HepG2 (cell line): ENCODE measurements around the gene ENDOU. TPM values are rescaled to one million over a fixed set of nuclear protein-coding genes. Genes with fewer than 3 reads are reported as not detected.

Experiments used
- ATAC-seq: fragments of 200-7000 bp; cut with Tn5 transposase; 3 replicates; pipeline ENCODE4 v1.9.1; 2020; ENCODE audit warnings: mild to moderate bottlenecking, moderate library complexity
- BruUV-seq: library from RNA; stranded (reverse); fragments of 400-500 nt; replicated peaks from 2 replicates; lab custom pipeline; 2021; lab: Mats Ljungman, UMichigan
- CTCF ChIA-PET: fragments of 300-600 bp; formaldehyde crosslinking; extraction: SDS; loops from one replicate; lab custom pipeline; 2021; ENCODE audit warnings: low total read pairs, inconsistent platforms, low intra/inter-chr PET ratio; lab: Yijun Ruan, JAX
- POLR2A ChIA-PET: fragments of 350-600 bp; sonication (Branson Sonifier 250); formaldehyde crosslinking; loops from one replicate; lab custom pipeline; 2020; ENCODE audit warnings: antibody characterized with exemption, inconsistent platforms; lab: Yijun Ruan, JAX
- DNase-seq: peaks from one replicate; pipeline ENCODE4 v3.0.0-alpha.2; 2015; ENCODE audit warnings: low spot score
- FAIRE-seq: peaks from 3 replicates; lab custom pipeline; 2011; peaks lifted over from hg19 to GRCh38; lab: Jason Lieb, UNC
- H2AFZ ChIP-seq: one replicate; pipeline ENCODE4 v1.6.1; 2011; ENCODE audit warnings: low read length, inconsistent platforms
- H3K27ac ChIP-seq: fragments of 300-600 bp; 3 replicates; pipeline ENCODE4 v1.8.0; 2011; ENCODE audit warnings: mixed run types, mild to moderate bottlenecking, mixed read lengths, low read length, inconsistent platforms; ENCODE audit not compliant: insufficient read depth; ENCODE audit errors: extremely low read length
- H3K27me3 ChIP-seq, 2 experiments: fragments of 200-600 bp in 1 of 2; 2 replicates in 1 of 2; 3 replicates in 1 of 2; pipeline versions ENCODE4 v1.6.0 to v1.8.0; 2011; ENCODE audit warnings: low read length in 2 of 2, mild to moderate bottlenecking in 2 of 2, moderate library complexity in 2 of 2, inconsistent platforms in 1 of 2; ENCODE audit not compliant: insufficient read depth in 2 of 2, control insufficient read depth in 1 of 2
- H3K36me3 ChIP-seq, 2 experiments: fragments of 200-600 bp in 1 of 2; replicated peaks in 1 of 2; 2 replicates in 1 of 2; 3 replicates in 1 of 2; pipeline versions ENCODE4 v1.5.1 to v1.8.0; 2011; ENCODE audit warnings: low read length in 2 of 2, inconsistent platforms in 1 of 2; ENCODE audit not compliant: insufficient read depth in 2 of 2, control insufficient read depth in 1 of 2
- H3K4me1 ChIP-seq: 2 replicates; pipeline ENCODE4 v1.5.1; 2012; ENCODE audit warnings: low read length, inconsistent platforms; ENCODE audit not compliant: insufficient read depth
- H3K4me2 ChIP-seq: 2 replicates; pipeline ENCODE4 v1.6.0; 2011; ENCODE audit warnings: low read depth, low read length, inconsistent platforms
- H3K4me3 ChIP-seq, 3 experiments: fragments of 200-600 bp in 1 of 3; sonication (generic), shearing (Covaris generic) in 1 of 3; replicated peaks in 1 of 3; 2 replicates each; pipeline ENCODE4 v1.5.1; 2011 to 2016; ENCODE audit warnings: low read length in 3 of 3, inconsistent platforms in 2 of 3, low read depth in 2 of 3, mild to moderate bottlenecking in 2 of 3, control low read depth in 1 of 3, mixed read lengths in 1 of 3; ENCODE audit not compliant: insufficient read depth in 1 of 3
- H3K79me2 ChIP-seq: one replicate; pipeline ENCODE4 v1.6.1; 2011; ENCODE audit warnings: low read length, inconsistent platforms; ENCODE audit not compliant: insufficient read depth
- H3K9ac ChIP-seq: 2 replicates; pipeline ENCODE4 v1.6.0; 2011; ENCODE audit warnings: mild to moderate bottlenecking, low read depth, low read length, inconsistent platforms; ENCODE audit not compliant: insufficient read depth
- H3K9me3 ChIP-seq: 2 replicates; pipeline ENCODE4 v1.5.1; 2012; ENCODE audit warnings: mild to moderate bottlenecking, low read length
- H4K20me1 ChIP-seq: 2 replicates; pipeline ENCODE4 v1.6.0; 2011; ENCODE audit warnings: inconsistent platforms, mild to moderate bottlenecking, low read length, moderate library complexity; ENCODE audit not compliant: insufficient read depth
- ATF7 ChIP-seq, 2 experiments: fragments of 450-650 bp in 1 of 2; sonication (generic) in 1 of 2; formaldehyde crosslinking in 1 of 2; IDR thresholded peaks; 2 replicates each; pipeline versions ENCODE4 v1.4.0 to v1.6.1; 2016 to 2020; ENCODE audit warnings: antibody characterized with exemption in 1 of 2, mild to moderate bottlenecking in 1 of 2, missing genetic modification reagents in 1 of 2
- FOXA1 ChIP-seq, 2 experiments: fragments of 450-650 bp in 1 of 2; sonication (generic) in 1 of 2; formaldehyde crosslinking in 1 of 2; IDR thresholded peaks; 2 replicates each; pipeline versions ENCODE4 v1.4.0 to v1.6.1; 2016 to 2020; ENCODE audit warnings: missing genetic modification reagents in 1 of 2
- FOXA3 ChIP-seq: IDR thresholded peaks from 2 replicates; pipeline ENCODE4 v1.6.1; 2016; ENCODE audit warnings: missing genetic modification reagents, missing compliant biosample characterization
- IKZF4 ChIP-seq: sonication (generic); formaldehyde crosslinking; IDR thresholded peaks from 2 replicates; pipeline ENCODE4 v1.5.1; 2020; ENCODE audit warnings: borderline replicate concordance, mild to moderate bottlenecking, low read depth, missing genetic modification reagents; ENCODE audit errors: not compliant biosample characterization
- LCORL ChIP-seq, 2 experiments: fragments of 450-650 bp in 1 of 2; sonication (generic) in 1 of 2; formaldehyde crosslinking in 1 of 2; IDR thresholded peaks; 2 replicates each; pipeline versions ENCODE4 v1.5.0 to v1.6.1; 2017 to 2020; ENCODE audit warnings: antibody characterized with exemption in 1 of 2, missing genetic modification reagents in 1 of 2
- MIXL1 ChIP-seq: IDR thresholded peaks from 2 replicates; pipeline ENCODE4 v1.6.1; 2016
- NFKB2 ChIP-seq: sonication (generic); formaldehyde crosslinking; IDR thresholded peaks from 2 replicates; pipeline ENCODE4 v1.4.0; 2020; ENCODE audit warnings: missing genetic modification reagents, borderline replicate concordance
- RAD21 ChIP-seq: fragments of 450-650 bp; formaldehyde crosslinking; IDR thresholded peaks from 2 replicates; pipeline ENCODE4 v1.5.0; 2020; ENCODE audit warnings: mild to moderate bottlenecking
- RARA ChIP-seq: IDR thresholded peaks from 2 replicates; pipeline ENCODE4 v1.6.1; 2016; ENCODE audit warnings: missing genetic modification reagents, missing compliant biosample characterization
- SMC3 ChIP-seq: IDR thresholded peaks from 2 replicates; pipeline ENCODE4 v1.6.1; 2011; ENCODE audit warnings: low read length, improper control_type of control experiment
- STAG1 ChIP-seq: sonication (generic); formaldehyde crosslinking; IDR thresholded peaks from 2 replicates; pipeline ENCODE4 v1.4.0; 2020; ENCODE audit warnings: missing genetic modification reagents
- ZBTB37 ChIP-seq: sonication (generic); formaldehyde crosslinking; IDR thresholded peaks from 2 replicates; pipeline ENCODE4 v1.4.0; 2020; ENCODE audit warnings: mild to moderate bottlenecking, missing genetic modification reagents
- ZNF225 ChIP-seq: sonication (generic); formaldehyde crosslinking; IDR thresholded peaks from 2 replicates; pipeline ENCODE4 v1.4.0; 2020; ENCODE audit warnings: mild to moderate bottlenecking, missing genetic modification reagents
- ZNF501 ChIP-seq: sonication (generic); formaldehyde crosslinking; IDR thresholded peaks from 2 replicates; pipeline ENCODE4 v1.5.1; 2020; ENCODE audit warnings: mild to moderate bottlenecking, moderate library complexity, missing genetic modification reagents
- ZNF510 ChIP-seq: sonication (generic); formaldehyde crosslinking; IDR thresholded peaks from 2 replicates; pipeline ENCODE4 v1.4.0; 2020; ENCODE audit warnings: low read depth, mild to moderate bottlenecking, missing genetic modification reagents
- ZNF878 ChIP-seq: sonication (generic); formaldehyde crosslinking; IDR thresholded peaks from 2 replicates; pipeline ENCODE4 v1.8.1; 2023; ENCODE audit warnings: mild to moderate bottlenecking, missing genetic modification reagents, moderate library complexity
- whole genome bisulfite sequencing: methylation state at CpG from one replicate; pipeline ENCODE4 v1.1.6; 2017; ENCODE audit warnings: low lambda C conversion rate; 5-methylcytosine and 5-hydroxymethylcytosine counted together
- in situ Hi-C: cut with HindIII; loops from 2 replicates; pipeline ENCODE4 v1.10.0; 2017; ENCODE audit warnings: low pct_unique_long_range_greater_than_20kb; ENCODE audit not compliant: extremely low pct_ligation_motif_present
- intact Hi-C: fragments of 100-400 bp; cut with micrococcal nuclease; formaldehyde crosslinking; loops from one replicate; pipeline ENCODE4 v1.10.0; 2022; ENCODE audit not compliant: unreplicated experiment
- polyA plus RNA-seq, 8 experiments: library from polyadenylated mRNA; depleted of rRNA in 3 of 8; stranded (reverse) in 7 of 8; unstranded in 1 of 8; fragments of >200 nt; fragmentation: Illumina TruSeq in 4 of 8; extraction: Trizol in 4 of 8; gene quantifications; 2 replicates each; pipeline versions ENCODE4 v1.2.1 to v1.2.3, GENCODE V29; 2011 to 2016; ENCODE audit warnings: low read depth in 4 of 8, missing spikeins in 1 of 8, mixed read lengths in 1 of 8; ENCODE audit not compliant: insufficient read depth in 1 of 8
- total RNA-seq, 5 experiments: library from RNA; depleted of rRNA; stranded (reverse); fragments of >200 nt; fragmentation: Illumina TruSeq; extraction: Trizol; gene quantifications; 2 replicates each; pipeline ENCODE4 v1.2.3, GENCODE V29; 2016; ENCODE audit warnings: low read depth in 1 of 5
- TF ChIP-seq, protein P1 (sequence below): sonication (generic); formaldehyde crosslinking; IDR thresholded peaks from 2 replicates; pipeline ENCODE4 v1.5.0; 2020; ENCODE audit warnings: mild to moderate bottlenecking, missing genetic modification reagents, moderate library complexity
- TF ChIP-seq, protein P2 (sequence below): sonication (generic); formaldehyde crosslinking; IDR thresholded peaks from 2 replicates; pipeline ENCODE4 v1.8.1; 2023; ENCODE audit warnings: mild to moderate bottlenecking, missing genetic modification reagents

ENDOU gene
- total and polyA plus RNA-seq, 2 of the 13 experiments (the other 11 are each of a cell fraction or from before 2014, with no cell fraction given): not detected

- Histone ChIP-seq H3K27ac (no peak overlapping the region), H4K20me1 (no peaks in the 10 kb centered on the region), H3K9ac (no peak overlapping the region), H3K36me3 (no peaks in the 10 kb centered on the region), H3K9me3 (no peaks in the 10 kb centered on the region), H2AFZ (no peak overlapping the region), H3K79me2 (no peaks in the 10 kb centered on the region), H3K4me3 (no peak overlapping the region), H3K4me1 (peaks cover 12% of the 10 kb centered on the region), H3K27me3 (no peaks in the 10 kb centered on the region; a peak in 1 of 5 replicates), H3K4me2 (no peak overlapping the region)
- DNase-seq: peak; percentile 76
- POLR2A ChIA-PET: no interaction called here
- peak; percentile 88 for FAIRE-seq
- BruUV-seq: no TSS peak
- intact Hi-C loops (loop anchor here (1.0 kb wide), 2 partner anchors 64 to 123 kb away; no protein-coding TSS in a partner anchor), in situ Hi-C loops (loop anchor here (5.0 kb wide), 1 partner anchor 122 kb away; no protein-coding TSS in a partner anchor)
- CTCF ChIA-PET: interaction anchor here (1.2 to 3.9 kb wide), 7 partner anchors 27 to 122 kb away, joined by 3 to 56 read pairs (median 5); no protein-coding TSS in a partner anchor
- WGBS: 13% methylated on average over 8 of the region's 10 CpGs
- ATAC-seq: peak; percentile 75
- TF ChIP-seq ZNF501 (CRISPR knock-in tag): 0 out of 2 replicates have a peak, but pooled peaks have one; percentile 20
- TF ChIP-seq RAD21 (CRISPR knock-in tag): peak; percentile 62
- TF ChIP-seq IKZF4: no peak
- TF ChIP-seq ZNF510 (CRISPR knock-in tag): no peak
- no peak for TF ChIP-seq ZBTB37 (CRISPR knock-in tag)
- no peak for TF ChIP-seq ZNF225 (CRISPR knock-in tag)
- no peak for TF ChIP-seq ZNF878
- TF ChIP-seq LCORL (IDR thresholded peaks at IDR 0.05): no peak
- TF ChIP-seq LCORL (CRISPR knock-in tag; IDR thresholded peaks at IDR 0.05): 0 out of 2 replicates have a peak, but pooled peaks have one; percentile 32
- peak; percentile 88 for TF ChIP-seq SMC3
- TF ChIP-seq FOXA1 (IDR thresholded peaks at IDR 0.05): no peak
- TF ChIP-seq FOXA1 (CRISPR knock-in tag; IDR thresholded peaks at IDR 0.05): peak; percentile 69
- TF ChIP-seq, protein P1, sequence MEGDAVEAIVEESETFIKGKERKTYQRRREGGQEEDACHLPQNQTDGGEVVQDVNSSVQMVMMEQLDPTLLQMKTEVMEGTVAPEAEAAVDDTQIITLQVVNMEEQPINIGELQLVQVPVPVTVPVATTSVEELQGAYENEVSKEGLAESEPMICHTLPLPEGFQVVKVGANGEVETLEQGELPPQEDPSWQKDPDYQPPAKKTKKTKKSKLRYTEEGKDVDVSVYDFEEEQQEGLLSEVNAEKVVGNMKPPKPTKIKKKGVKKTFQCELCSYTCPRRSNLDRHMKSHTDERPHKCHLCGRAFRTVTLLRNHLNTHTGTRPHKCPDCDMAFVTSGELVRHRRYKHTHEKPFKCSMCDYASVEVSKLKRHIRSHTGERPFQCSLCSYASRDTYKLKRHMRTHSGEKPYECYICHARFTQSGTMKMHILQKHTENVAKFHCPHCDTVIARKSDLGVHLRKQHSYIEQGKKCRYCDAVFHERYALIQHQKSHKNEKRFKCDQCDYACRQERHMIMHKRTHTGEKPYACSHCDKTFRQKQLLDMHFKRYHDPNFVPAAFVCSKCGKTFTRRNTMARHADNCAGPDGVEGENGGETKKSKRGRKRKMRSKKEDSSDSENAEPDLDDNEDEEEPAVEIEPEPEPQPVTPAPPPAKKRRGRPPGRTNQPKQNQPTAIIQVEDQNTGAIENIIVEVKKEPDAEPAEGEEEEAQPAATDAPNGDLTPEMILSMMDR (CRISPR knock-in tag): peak; percentile 87
- TF ChIP-seq MIXL1 (CRISPR knock-in tag): no peak
- peak; percentile 91 for TF ChIP-seq STAG1 (CRISPR knock-in tag)
- peak; percentile 50 for TF ChIP-seq FOXA3
- TF ChIP-seq, protein P2, sequence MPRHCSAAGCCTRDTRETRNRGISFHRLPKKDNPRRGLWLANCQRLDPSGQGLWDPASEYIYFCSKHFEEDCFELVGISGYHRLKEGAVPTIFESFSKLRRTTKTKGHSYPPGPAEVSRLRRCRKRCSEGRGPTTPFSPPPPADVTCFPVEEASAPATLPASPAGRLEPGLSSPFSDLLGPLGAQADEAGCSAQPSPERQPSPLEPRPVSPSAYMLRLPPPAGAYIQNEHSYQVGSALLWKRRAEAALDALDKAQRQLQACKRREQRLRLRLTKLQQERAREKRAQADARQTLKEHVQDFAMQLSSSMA: no peak
- TF ChIP-seq ATF7 (IDR thresholded peaks at IDR 0.05): no peak
- TF ChIP-seq ATF7 (CRISPR knock-in tag; IDR thresholded peaks at IDR 0.05): no peak
- TF ChIP-seq RARA: no peak
- TF ChIP-seq NFKB2 (CRISPR knock-in tag): no peak
Measured at GRCh38 chr12:47715393-47715876, 9.9 kb downstream of the ENDOU start.
